GM12878 (cell line): Measurements from ENCODE around the gene PTS. TPM values are rescaled to one million over a fixed set of nuclear protein-coding genes. Genes with fewer than 3 reads are reported as not detected.

ENCODE experiments used
- ATAC-seq: fragments of 200-7000 bp; cut with Tn5 transposase; 3 replicates; pipeline ENCODE4 v1.9.1; 2020; ENCODE audit warnings: mild to moderate bottlenecking, moderate library complexity
- BruUV-seq: library from RNA; stranded (reverse); fragments of 400-500 nt; replicated peaks from 2 replicates; lab custom pipeline; 2021; lab: Mats Ljungman, UMichigan
- CTCF ChIA-PET: fragments of 300-600 bp; sonication (Branson Sonifier 250); formaldehyde crosslinking; extraction: SDS; loops from one replicate; lab custom pipeline; 2021; ENCODE audit warnings: inconsistent platforms; lab: Yijun Ruan, JAX
- POLR2A ChIA-PET: fragments of 350-600 bp; formaldehyde crosslinking; extraction: SDS; loops from one replicate; lab custom pipeline; 2021; ENCODE audit warnings: inconsistent platforms; lab: Charles Lee
- RAD21 ChIA-PET: fragments of 300-600 bp; sonication (Branson Sonifier 250); formaldehyde crosslinking; loops from one replicate; lab custom pipeline; 2023; ENCODE audit warnings: antibody characterized with exemption; ENCODE audit not compliant: unreplicated experiment; lab: Charles Lee
- SMC1A ChIA-PET: fragments of 300-600 bp; sonication (Branson Sonifier 250); formaldehyde crosslinking; loops from one replicate; lab custom pipeline; 2023; ENCODE audit not compliant: unreplicated experiment, uncharacterized antibody; lab: Charles Lee
- DNase-seq: peaks from one replicate; pipeline ENCODE4 v3.0.0-alpha.2; 2011; ENCODE audit warnings: low read depth, low spot score
- FAIRE-seq: peaks from 3 replicates; lab custom pipeline; 2011; peaks lifted over from hg19 to GRCh38; lab: Jason Lieb, UNC
- H2AFZ ChIP-seq: 2 replicates; pipeline ENCODE4 v1.6.0; 2011; ENCODE audit warnings: low read depth, low read length, control low read depth; ENCODE audit not compliant: control insufficient read depth
- H3K27ac ChIP-seq: 2 replicates; pipeline ENCODE4 v1.5.1; 2011; ENCODE audit warnings: control low read depth; ENCODE audit not compliant: control insufficient read depth, insufficient read depth
- H3K27me3 ChIP-seq, 2 experiments: replicated peaks in 1 of 2; 2 replicates each; pipeline versions ENCODE4 v1.6.0 to v1.6.1; 2011; ENCODE audit warnings: low read length in 1 of 2; ENCODE audit not compliant: control insufficient read depth in 2 of 2, insufficient read depth in 2 of 2
- H3K36me3 ChIP-seq, 2 experiments: 2 replicates each; pipeline ENCODE4 v1.5.1; 2011; ENCODE audit warnings: low read length in 1 of 2; ENCODE audit not compliant: control insufficient read depth in 2 of 2, insufficient read depth in 2 of 2
- H3K4me1 ChIP-seq: 2 replicates; pipeline ENCODE4 v1.6.1; 2011; ENCODE audit warnings: mild to moderate bottlenecking, low read length, moderate library complexity, mixed read lengths; ENCODE audit not compliant: control insufficient read depth, insufficient read depth
- H3K4me2 ChIP-seq: 2 replicates; pipeline ENCODE4 v1.6.0; 2011; ENCODE audit warnings: control low read depth; ENCODE audit not compliant: control insufficient read depth, insufficient read depth
- H3K4me3 ChIP-seq: fragments of 200-600 bp; sonication (generic); 2 replicates; pipeline ENCODE4 v1.5.1; 2016
- H3K79me2 ChIP-seq: 2 replicates; pipeline ENCODE4 v1.6.0; 2011; ENCODE audit warnings: low read length; ENCODE audit not compliant: control insufficient read depth, insufficient read depth
- H3K9ac ChIP-seq: 2 replicates; pipeline ENCODE4 v1.8.0; 2011; ENCODE audit warnings: low read length, control low read depth, mixed read lengths; ENCODE audit not compliant: control insufficient read depth, insufficient read depth
- H3K9me3 ChIP-seq: replicated peaks from 3 replicates; pipeline ENCODE4 v1.5.1; 2011; ENCODE audit warnings: mild to moderate bottlenecking, low read length; ENCODE audit not compliant: control insufficient read depth, insufficient read depth
- H4K20me1 ChIP-seq: 2 replicates; pipeline ENCODE4 v1.6.0; 2011; ENCODE audit not compliant: control insufficient read depth, insufficient read depth
- CEBPB ChIP-seq, 2 experiments: fragments of 150-350 bp in 1 of 2; IDR thresholded peaks; 2 replicates each; pipeline ENCODE4 v1.6.1; 2012 to 2014; ENCODE audit warnings: low read depth in 2 of 2, low read length in 2 of 2, borderline replicate concordance in 1 of 2, inconsistent platforms in 1 of 2
- KAT2A ChIP-seq: conservative IDR thresholded peaks from 2 replicates; pipeline ENCODE4 v1.6.1; 2011; ENCODE audit warnings: low read depth, low read length; ENCODE audit not compliant: control insufficient read depth
- KLF5 ChIP-seq: fragments of 450-650 bp; IDR thresholded peaks from 2 replicates; pipeline ENCODE4 v1.6.1; 2014; ENCODE audit warnings: mild to moderate bottlenecking; ENCODE audit not compliant: partially characterized antibody
- NKRF ChIP-seq: fragments of 450-650 bp; conservative IDR thresholded peaks from 2 replicates; pipeline ENCODE4 v1.6.1; 2017; ENCODE audit warnings: mild to moderate bottlenecking, moderate library complexity
- SPI1 ChIP-seq: IDR thresholded peaks from 2 replicates; pipeline ENCODE4 v1.6.1; 2011; ENCODE audit warnings: low read depth, mild to moderate bottlenecking, low read length, moderate library complexity, borderline replicate concordance; ENCODE audit not compliant: insufficient read depth
- SUPT20H ChIP-seq: IDR thresholded peaks from 2 replicates; pipeline ENCODE4 v1.6.1; 2011; ENCODE audit warnings: low read depth, mild to moderate bottlenecking, low read length, moderate library complexity, borderline replicate concordance; ENCODE audit not compliant: control insufficient read depth
- WGBS: methylation state at CpG from one replicate; pipeline ENCODE4 v1.1.6; 2016; ENCODE audit warnings: low lambda C conversion rate; ENCODE audit not compliant: insufficient replicate concordance, insufficient coverage; ENCODE audit errors: missing lambda C conversion rate; 5-methylcytosine and 5-hydroxymethylcytosine counted together
- in situ Hi-C: fragments of 300-500 bp; cut with MboI; formaldehyde crosslinking; loops from 9 replicates; pipeline ENCODE4 v1.14.3; 2018; ENCODE audit warnings: mixed read lengths
- intact Hi-C: fragments of 100-400 bp; cut with micrococcal nuclease; formaldehyde crosslinking; loops from one replicate; pipeline ENCODE4 v1.14.2; 2022; ENCODE audit not compliant: unreplicated experiment
- polyA plus RNA-seq, 11 experiments: library from polyadenylated mRNA; depleted of rRNA in 4 of 11; unstranded in 6 of 11; stranded (reverse) in 5 of 11; fragments of >200 nt; fragmentation: Nextera tagmentation in 4 of 11; fragmentation: Illumina TruSeq in 1 of 11; extraction: Ambion mirVana in 4 of 11; extraction: Trizol in 1 of 11; gene quantifications; 1 replicate in 1 of 11; 2 replicates in 10 of 11; pipeline versions ENCODE4 v1.2.1 to v1.2.3, GENCODE V29; 2011 to 2016; ENCODE audit warnings: inconsistent platforms in 2 of 11, missing spikeins in 2 of 11, low read depth in 1 of 11
- total RNA-seq, 4 experiments: library from RNA; depleted of rRNA in 3 of 4; stranded (reverse); fragments of >200 nt in 3 of 4; fragmentation: Illumina TruSeq in 1 of 4; extraction: Trizol in 1 of 4; gene quantifications; 2 replicates each; pipeline versions ENCODE4 v1.2.1 to v1.2.3, GENCODE V29; 2013 to 2021

Gene PTS
- total and polyA plus RNA-seq, 10 of the 15 experiments (the other 5 are each of a cell fraction or from before 2014, with no cell fraction given), result 11.7 to 47.6 (median 15.5) TPM

- Histone ChIP-seq H3K27me3 (no peaks in the 10 kb centered on the region), H3K9me3 (no peaks in the 10 kb centered on the region), H2AFZ (no peak overlapping the region), H3K9ac (no peak overlapping the region), H3K4me3 (no peak overlapping the region), H4K20me1 (no peaks in the 10 kb centered on the region), H3K36me3 (no peaks in the 10 kb centered on the region), H3K4me1 (peaks cover under 1% of the 10 kb centered on the region; the same call in 1 of the 2 replicates), H3K79me2 (peaks cover 9% of the 10 kb centered on the region), H3K27ac (no peak overlapping the region), H3K4me2 (no peak overlapping the region)
- 2% methylated on average over 4 of the region's 4 CpGs for WGBS
- RAD21 ChIA-PET, result interaction anchor here (1.4 to 4.3 kb wide), 3 partner anchors 57 to 62 kb away, joined by 5 to 62 read pairs (median 16); no protein-coding TSS in a partner anchor
- FAIRE-seq (no peak), ATAC-seq (no peak), DNase-seq (no peak)
- SMC1A ChIA-PET, result interaction anchor here (13.1 kb wide), 1 partner anchor 58 kb away, joined by 161 read pairs; no protein-coding TSS in a partner anchor
- no TSS peak for BruUV-seq
- intact Hi-C loops (loop anchor here (10.0 kb wide), 2 partner anchors 348 to 572 kb away; partner anchors contain the start of genes ALG9, CFAP68 and FDXACB1), in situ Hi-C loops (loop anchor here (5.0 to 10.0 kb wide), 2 partner anchors 55 to 1062 kb away; no protein-coding TSS in a partner anchor)
- CTCF ChIA-PET, result interaction anchor here (1.5 to 16.3 kb wide), 3 partner anchors 8 to 1067 kb away, joined by 3 to 314 read pairs (median 7); no protein-coding TSS in a partner anchor
- POLR2A ChIA-PET, result no interaction called here
- TF ChIP-seq CEBPB (IDR thresholded peaks at IDR 0.05; ENCODE audit: borderline replicate concordance in 1 of 2, low read depth in 2 of 2, low read length in 2 of 2), result no peak
- TF ChIP-seq KLF5, result no peak
- no peak for TF ChIP-seq NKRF
- TF ChIP-seq KAT2A, result no peak
- TF ChIP-seq SUPT20H, result no peak
- TF ChIP-seq SPI1, result peak; percentile 35; the same call in 1 of the 2 replicates
Measured at GRCh38 chr11:112222303-112222702, 3.9 kb upstream of the PTS start.
